A673 (cell line): ENCODE results near the gene MAX.

Experiments used
- CTCF ChIP-seq: fragments of 300-800, 200-600 bp; sonication (generic); conservative IDR thresholded peaks from 2 replicates; pipeline ENCODE4 v1.5.1; 2017; ENCODE audit warnings: low read depth, mild to moderate bottlenecking, antibody characterized with exemption, low read length, moderate library complexity, mixed read lengths
- EZH2 ChIP-seq: fragments of 200-600 bp; sonication (generic); IDR thresholded peaks from 2 replicates; pipeline ENCODE4 v1.6.1; 2017; ENCODE audit warnings: borderline replicate concordance, low read depth, mild to moderate bottlenecking, mixed read lengths, antibody characterized with exemption, low read length; ENCODE audit not compliant: poor library complexity, severe bottlenecking

- TF ChIP-seq CTCF (no peak), EZH2 (no peak)
These were observed 59.5 kb downstream of the MAX start for GRCh38 chr14:65042731-65043372.
